ENCODE measurements around the gene PANX2.

DNA sequence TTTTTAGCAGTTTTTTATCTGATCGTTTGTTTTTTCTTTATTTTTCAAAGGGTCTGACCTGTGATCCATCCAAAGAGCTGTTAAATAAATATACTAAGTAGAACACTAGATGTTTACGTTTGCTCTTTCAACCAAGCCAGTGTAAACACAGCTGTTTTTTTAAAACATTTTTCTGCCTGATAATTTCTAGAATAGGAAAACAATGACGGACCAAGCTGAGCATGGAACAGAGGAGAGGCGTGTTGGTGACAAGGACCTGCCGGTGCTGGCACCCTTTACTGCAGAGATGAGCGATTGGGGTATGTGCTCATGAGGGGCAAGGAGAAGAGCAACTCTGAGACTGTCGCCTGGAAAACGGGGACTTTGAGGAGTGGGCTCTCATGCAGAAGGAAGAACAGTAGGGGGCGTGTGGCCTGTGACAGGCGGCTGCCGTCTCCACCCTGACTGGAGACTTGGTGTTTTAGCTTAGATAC is 28.6 kb upstream of the PANX2 start:
- TF ChIP-seq, protein P1, sequence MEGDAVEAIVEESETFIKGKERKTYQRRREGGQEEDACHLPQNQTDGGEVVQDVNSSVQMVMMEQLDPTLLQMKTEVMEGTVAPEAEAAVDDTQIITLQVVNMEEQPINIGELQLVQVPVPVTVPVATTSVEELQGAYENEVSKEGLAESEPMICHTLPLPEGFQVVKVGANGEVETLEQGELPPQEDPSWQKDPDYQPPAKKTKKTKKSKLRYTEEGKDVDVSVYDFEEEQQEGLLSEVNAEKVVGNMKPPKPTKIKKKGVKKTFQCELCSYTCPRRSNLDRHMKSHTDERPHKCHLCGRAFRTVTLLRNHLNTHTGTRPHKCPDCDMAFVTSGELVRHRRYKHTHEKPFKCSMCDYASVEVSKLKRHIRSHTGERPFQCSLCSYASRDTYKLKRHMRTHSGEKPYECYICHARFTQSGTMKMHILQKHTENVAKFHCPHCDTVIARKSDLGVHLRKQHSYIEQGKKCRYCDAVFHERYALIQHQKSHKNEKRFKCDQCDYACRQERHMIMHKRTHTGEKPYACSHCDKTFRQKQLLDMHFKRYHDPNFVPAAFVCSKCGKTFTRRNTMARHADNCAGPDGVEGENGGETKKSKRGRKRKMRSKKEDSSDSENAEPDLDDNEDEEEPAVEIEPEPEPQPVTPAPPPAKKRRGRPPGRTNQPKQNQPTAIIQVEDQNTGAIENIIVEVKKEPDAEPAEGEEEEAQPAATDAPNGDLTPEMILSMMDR (IDR thresholded peaks at IDR 0.05; ENCODE audit: low read length), result peak; percentile 62
- no peak for TF ChIP-seq EZH2 (IDR thresholded peaks at IDR 0.05; ENCODE audit: borderline replicate concordance, low read length)

Measured in OCI-LY1 (cell line).